ENCODE data around the gene SELL.

GRCh38 chr1:169724168-169724567, 12.7 kb upstream of the SELL start:
- TF ChIP-seq POLR2A (IDR thresholded peaks at IDR 0.05; ENCODE audit: extremely low read depth, insufficient read length) (no peak), MYC (IDR thresholded peaks at IDR 0.05; ENCODE audit: low read depth, low read length) (no peak)
